Measurements from ENCODE around the gene RNF31. TPM values are rescaled to one million over a fixed set of nuclear protein-coding genes. Genes with fewer than 3 reads are reported as not detected.

Gene RNF31
- total RNA-seq, 1 donor from 2014 or later = 31.3 TPM

GRCh38 chr14:24177041-24177825, 29.9 kb downstream of the RNF31 start:
- DNase-seq (ENCODE audit: low spot score) = no peak
- intact Hi-C loops (cut with DNase I) = no loop called here

- DNase-seq (ENCODE audit: low spot score) = no peak
- intact Hi-C loops (cut with DNase I) = no loop called here
Measured at GRCh38 chr14:24177891-24178290, 30.6 kb downstream of the RNF31 start.

- no peak for DNase-seq (ENCODE audit: low spot score)
- intact Hi-C loops (cut with DNase I) = no loop called here
Measured at GRCh38 chr14:24178399-24179178, 31.3 kb downstream of the RNF31 start.

GRCh38 chr14:24179294-24179960, 32.1 kb downstream of the RNF31 start:
- no peak for DNase-seq (ENCODE audit: low spot score)
- intact Hi-C loops (cut with DNase I) = no loop called here

GRCh38 chr14:24179961-24180796, 32.9 kb downstream of the RNF31 start:
- no peak for DNase-seq (ENCODE audit: low spot score)
- intact Hi-C loops (cut with DNase I) = no loop called here

- no peak for DNase-seq (ENCODE audit: low spot score)
- intact Hi-C loops (cut with DNase I) = no loop called here
Measured at GRCh38 chr14:24181371-24182077, 34.2 kb downstream of the RNF31 start.

GRCh38 chr14:24182110-24182882, 35.0 kb downstream of the RNF31 start:
- intact Hi-C loops (cut with DNase I) = no loop called here
- no peak for DNase-seq (ENCODE audit: low spot score)

GRCh38 chr14:24183014-24183481, 35.8 kb downstream of the RNF31 start:
- intact Hi-C loops (cut with DNase I) = no loop called here
- no peak for DNase-seq (ENCODE audit: low spot score)

GRCh38 chr14:24184104-24184970, 37.0 kb downstream of the RNF31 start:
- no peak for DNase-seq (ENCODE audit: low spot score)
- intact Hi-C loops (cut with DNase I) = no loop called here

GRCh38 chr14:24185026-24185425, 37.7 kb downstream of the RNF31 start:
- intact Hi-C loops (cut with DNase I) = no loop called here
- no peak for DNase-seq (ENCODE audit: low spot score)

GRCh38 chr14:24185741-24186140, 38.4 kb downstream of the RNF31 start:
- intact Hi-C loops (cut with DNase I) = no loop called here
- no peak for DNase-seq (ENCODE audit: low spot score)

GRCh38 chr14:24186831-24187538, 39.7 kb downstream of the RNF31 start:
- DNase-seq (ENCODE audit: low spot score) = no peak
- intact Hi-C loops (cut with DNase I) = no loop called here

- intact Hi-C loops (cut with DNase I) = no loop called here
Measured at GRCh38 chr14:24187539-24187915, 40.2 kb downstream of the RNF31 start.

GRCh38 chr14:24188251-24189058, 41.2 kb downstream of the RNF31 start, which contains the start of gene IPO4:
Gene IPO4 (minus strand): TSS chr14:24188816. CDS start chr14:24188787, 29 bp downstream.
- peak; percentile 97 for DNase-seq (ENCODE audit: low spot score)
- intact Hi-C loops (cut with DNase I) = no loop called here

More at GRCh38 chr14:24187539-24187915, 40.2 kb downstream of the RNF31 start:
- DNase-seq (ENCODE audit: low spot score) = no peak

- no peak for DNase-seq (ENCODE audit: low spot score)
- intact Hi-C loops (cut with DNase I) = no loop called here
Measured at GRCh38 chr14:24189059-24189375, 41.7 kb downstream of the RNF31 start.

GRCh38 chr14:24189460-24189859, 42.2 kb downstream of the RNF31 start:
- intact Hi-C loops (cut with DNase I) = no loop called here
- DNase-seq (ENCODE audit: low spot score) = no peak

All from cardiac septum (tissue), 1 donor.